Glomerular endothelial cell (primary cell): Measurements from ENCODE around the gene ADGRL2. TPM values are rescaled to one million over a fixed set of nuclear protein-coding genes. Genes with fewer than 3 reads are reported as not detected.
"Not testable (repeated sequence)": the region's sequence is repeated elsewhere in the genome, so short reads cannot be mapped to it uniquely, and the experiment has no call there.

ENCODE experiments used
- DNase-seq: peaks from one replicate; pipeline ENCODE4 v3.0.0-alpha.2; 2011; ENCODE audit warnings: low read depth, low spot score; ENCODE audit errors: extremely low read depth
- total RNA-seq: library from RNA; depleted of rRNA; stranded (reverse); fragments of >200 nt; gene quantifications from 2 replicates; pipeline ENCODE4 v1.2.3, GENCODE V29; 2015

The ADGRL2 gene
- total RNA-seq, 1 donor from 2014 or later: 166 TPM

- no peak for DNase-seq
Measured at GRCh38 chr1:81846630-81847029, 45.9 kb downstream of the ADGRL2 start.

DNA sequence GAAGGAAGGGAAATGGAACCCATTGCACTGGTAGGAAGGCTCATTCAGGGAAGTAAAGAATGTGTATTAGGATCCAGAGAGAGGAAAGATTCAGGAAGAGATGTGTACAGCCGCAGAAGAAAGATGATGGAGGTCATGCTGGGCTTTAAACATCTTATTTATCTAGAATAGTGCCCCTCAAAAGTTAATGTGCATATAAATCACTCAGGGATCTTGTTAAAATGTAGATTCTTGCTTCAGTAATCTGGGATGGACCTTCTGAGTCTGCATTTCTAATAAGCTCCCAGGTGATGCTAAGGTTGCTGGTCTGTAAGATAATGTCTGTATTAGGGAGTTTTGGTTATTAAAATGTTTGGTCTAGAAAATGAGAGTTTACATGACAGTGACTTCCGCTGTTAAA, 46.3 kb downstream of the ADGRL2 start:
- DNase-seq: no peak

- no peak for DNase-seq
Measured at GRCh38 chr1:81848880-81849682, 48.3 kb downstream of the ADGRL2 start.

DNA sequence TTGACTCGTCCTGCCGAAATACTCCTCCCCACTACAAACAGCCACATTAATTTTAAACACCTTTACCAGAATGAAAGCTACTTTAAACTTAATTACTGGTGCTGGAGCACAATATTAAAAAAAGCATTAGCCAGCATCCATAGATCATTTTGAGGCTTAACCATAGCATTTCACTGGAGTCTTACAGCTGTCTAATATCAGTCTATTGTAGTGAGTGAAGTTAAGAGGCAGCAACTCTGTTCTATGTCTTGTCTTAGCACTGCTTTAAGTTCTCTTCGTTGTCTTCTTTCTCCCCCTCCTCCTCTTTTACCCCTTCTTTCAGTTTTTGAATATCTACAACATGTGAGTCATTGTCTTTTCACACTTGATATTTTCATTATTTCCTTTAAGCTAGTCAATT, 49.3 kb downstream of the ADGRL2 start:
- no peak for DNase-seq

- no peak for DNase-seq
Measured at GRCh38 chr1:81850495-81850894, 49.8 kb downstream of the ADGRL2 start.

DNA sequence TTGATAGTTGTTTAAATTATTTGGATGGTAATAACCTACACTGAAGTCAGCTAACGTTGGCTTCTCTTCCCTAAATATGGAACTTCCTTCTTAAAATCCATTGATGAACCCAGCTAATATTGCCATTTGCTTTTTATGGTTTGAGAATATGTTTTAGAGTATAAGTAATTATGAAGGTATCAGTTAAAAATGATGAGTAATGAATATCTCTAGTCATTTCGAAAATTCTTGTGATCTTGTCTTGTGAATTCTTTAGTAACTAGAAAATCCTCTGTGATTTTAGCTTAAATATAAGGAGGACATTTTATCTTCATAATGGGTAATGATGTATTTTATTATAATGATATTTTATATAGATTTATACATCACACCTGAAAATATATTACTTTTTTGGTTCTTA, 50.5 kb downstream of the ADGRL2 start:
- no peak for DNase-seq

- no peak for DNase-seq
Measured at GRCh38 chr1:81852961-81853360, 52.2 kb downstream of the ADGRL2 start.

- DNase-seq: no peak
Measured at GRCh38 chr1:81867235-81867634, 66.5 kb downstream of the ADGRL2 start.

DNA sequence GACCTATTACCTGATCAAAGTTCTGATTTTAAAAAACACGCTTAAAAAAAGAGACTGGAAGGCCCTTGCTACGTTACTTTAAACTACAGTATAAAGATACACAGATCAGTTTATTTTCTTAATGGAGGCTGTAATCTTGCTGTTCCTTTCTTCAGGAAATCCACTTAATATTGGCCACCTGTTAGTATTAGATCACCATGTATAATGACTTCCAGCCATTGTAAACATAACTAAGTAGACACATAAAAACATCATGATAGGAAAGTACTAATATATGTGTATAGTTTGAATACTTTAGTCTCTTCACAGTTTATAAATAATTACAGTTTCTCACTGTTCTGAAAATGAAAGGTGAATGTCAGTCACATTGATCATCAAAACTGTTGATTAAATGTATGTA, 68.6 kb downstream of the ADGRL2 start:
- DNase-seq: no peak

- DNase-seq: not testable (repeated sequence)
Measured at GRCh38 chr1:81871091-81871490, 70.4 kb downstream of the ADGRL2 start.

DNA sequence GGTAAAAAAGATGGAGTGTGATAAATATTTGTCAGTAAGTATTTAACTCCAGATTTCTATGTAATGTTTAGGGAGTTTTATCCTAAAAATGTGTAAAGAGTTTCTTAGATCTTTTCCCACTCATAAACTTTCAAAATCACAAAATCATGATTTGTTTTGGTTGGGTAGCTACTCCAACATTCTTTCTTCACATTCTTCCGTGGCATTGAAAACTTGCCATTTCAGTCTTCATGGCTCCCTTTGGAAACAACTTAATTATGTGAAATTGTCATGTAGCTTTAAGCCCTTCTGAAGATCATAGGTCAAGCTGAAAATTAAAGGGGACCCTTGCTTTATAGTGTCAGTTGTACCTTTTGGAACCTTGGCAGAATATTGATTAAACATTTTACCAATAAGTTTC, 73.2 kb downstream of the ADGRL2 start:
- DNase-seq: no peak

- no peak for DNase-seq
Measured at GRCh38 chr1:81874461-81874860, 73.7 kb downstream of the ADGRL2 start.

GRCh38 chr1:81874940-81875339, 74.2 kb downstream of the ADGRL2 start:
- no peak for DNase-seq

- no peak for DNase-seq
Measured at GRCh38 chr1:81876901-81877733, 76.4 kb downstream of the ADGRL2 start.

DNA sequence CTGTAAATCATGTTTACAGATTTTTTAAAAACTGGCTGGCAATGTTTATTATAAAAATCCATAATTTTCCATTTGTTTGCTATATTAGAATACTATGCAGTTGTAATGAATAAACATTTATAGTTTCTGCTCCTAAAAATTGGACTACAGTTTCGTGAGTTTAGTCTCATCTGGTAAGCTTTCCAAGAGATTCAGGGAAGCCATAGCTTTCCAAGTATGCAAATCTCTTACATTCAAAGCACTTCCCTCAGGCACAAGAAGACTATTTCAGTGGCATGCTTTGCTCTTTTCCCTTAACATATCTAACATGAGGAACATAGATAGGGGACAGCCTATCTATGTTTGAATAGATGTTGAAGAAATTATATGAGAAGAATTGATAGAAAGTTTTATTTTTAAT, 77.2 kb downstream of the ADGRL2 start:
- DNase-seq: no peak

DNA sequence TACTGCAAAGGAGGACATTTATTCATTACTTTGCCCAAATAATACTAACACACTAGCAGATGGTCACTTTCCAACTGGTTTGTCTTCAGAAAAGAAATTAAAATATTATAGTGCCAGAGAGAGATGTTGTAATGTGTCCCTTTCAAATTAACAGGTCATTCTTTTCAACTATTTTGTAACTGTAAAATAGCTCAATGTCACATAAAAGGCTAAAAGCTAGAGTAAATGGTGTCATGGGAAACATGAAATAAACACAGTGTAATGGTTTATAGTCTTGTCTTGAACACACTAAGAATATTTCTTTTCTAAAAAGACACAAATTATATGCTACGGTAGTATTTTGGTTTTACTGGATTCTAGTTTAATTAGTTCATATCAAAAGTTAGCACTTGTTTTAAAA, 77.8 kb downstream of the ADGRL2 start:
- no peak for DNase-seq

DNA sequence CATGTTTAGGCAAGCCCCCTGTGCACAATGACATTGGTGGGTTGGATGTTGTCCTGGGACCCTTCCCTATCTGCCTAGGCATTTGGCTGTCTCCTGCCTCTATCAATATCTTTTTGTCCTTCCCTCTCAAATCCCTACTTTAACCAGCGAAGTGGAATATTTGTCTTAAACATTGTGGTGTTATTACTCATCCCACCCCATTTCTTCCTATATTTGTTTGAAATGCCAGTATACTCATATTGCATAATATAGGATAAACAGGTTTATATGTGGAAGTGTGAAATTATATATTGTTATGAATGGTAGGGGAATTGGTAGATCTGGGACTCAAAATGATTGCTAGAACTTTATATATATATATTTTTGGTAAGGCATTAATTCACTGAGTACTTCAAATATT, 80.0 kb downstream of the ADGRL2 start:
- no peak for DNase-seq

- no peak for DNase-seq
Measured at GRCh38 chr1:81885291-81885690, 84.6 kb downstream of the ADGRL2 start.

- DNase-seq: not testable (repeated sequence)
Measured at GRCh38 chr1:81886292-81886691, 85.6 kb downstream of the ADGRL2 start.

DNA sequence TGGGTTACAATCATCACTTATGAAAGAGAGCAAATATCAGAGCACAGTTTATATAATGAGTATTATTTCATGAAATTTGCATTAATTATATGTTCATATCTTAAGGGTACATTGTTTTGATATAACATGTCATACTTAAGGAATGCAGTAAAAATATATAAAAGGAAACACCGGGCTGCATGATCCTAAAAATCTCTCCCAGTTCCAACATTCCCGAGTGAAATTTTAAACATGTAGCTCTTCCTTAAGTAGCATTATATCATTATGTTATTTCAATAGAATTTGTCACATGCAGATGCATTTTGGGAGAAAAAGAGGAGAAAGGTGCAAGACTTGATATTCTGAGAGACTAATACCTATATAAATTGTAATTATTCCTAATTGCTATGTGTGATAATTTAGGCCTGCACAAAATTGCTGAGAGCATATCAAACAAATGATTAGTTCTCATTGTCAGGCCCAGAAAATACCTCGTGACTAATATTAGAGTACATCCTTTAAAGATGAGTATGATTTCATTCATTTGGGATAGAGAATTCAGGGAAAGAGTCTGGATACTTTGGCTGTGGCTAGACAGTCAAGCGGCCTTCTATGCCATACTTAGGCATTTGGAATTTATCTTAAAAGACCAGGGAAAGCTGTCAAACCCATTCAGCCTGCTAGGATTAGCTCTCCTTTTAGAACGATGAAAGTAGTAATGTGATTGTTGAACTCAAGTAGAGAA, 86.8 kb downstream of the ADGRL2 start:
- no peak for DNase-seq

GRCh38 chr1:81889166-81889565, 88.4 kb downstream of the ADGRL2 start:
- no peak for DNase-seq
